GM21737 (cell line): ENCODE measurements around the gene TMEM128.
"Not testable (repeated sequence)": the region's sequence is repeated elsewhere in the genome, so short reads cannot be mapped to it uniquely, and the experiment has no call there.

Experiments used
- ATAC-seq: cut with Tn5 transposase; IDR thresholded peaks from one replicate; pipeline ENCODE4 v1.9.1; 2021; ENCODE audit warnings: mild to moderate bottlenecking, moderate library complexity; ENCODE audit not compliant: unreplicated experiment

Gene TMEM128

DNA sequence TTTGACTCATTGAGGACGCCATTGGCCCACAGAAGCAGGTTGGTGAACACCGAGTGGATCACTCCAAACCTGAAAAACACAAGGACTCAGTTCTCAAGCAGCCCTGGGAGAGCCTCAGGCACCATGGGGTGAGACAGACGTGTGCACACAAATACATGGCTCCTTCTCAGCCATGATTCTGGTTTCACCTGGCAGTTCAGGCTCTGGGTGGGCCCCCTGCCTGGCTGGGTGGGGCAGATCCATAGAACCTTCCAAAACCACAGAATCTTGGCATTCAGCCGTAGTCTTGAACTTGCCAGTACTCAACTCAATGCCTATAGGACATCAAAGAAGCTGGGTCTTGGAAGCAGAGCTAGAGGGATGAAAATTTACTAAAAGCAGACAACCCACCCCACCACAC is 45.5 kb downstream of the TMEM128 start:
- no peak for ATAC-seq

DNA sequence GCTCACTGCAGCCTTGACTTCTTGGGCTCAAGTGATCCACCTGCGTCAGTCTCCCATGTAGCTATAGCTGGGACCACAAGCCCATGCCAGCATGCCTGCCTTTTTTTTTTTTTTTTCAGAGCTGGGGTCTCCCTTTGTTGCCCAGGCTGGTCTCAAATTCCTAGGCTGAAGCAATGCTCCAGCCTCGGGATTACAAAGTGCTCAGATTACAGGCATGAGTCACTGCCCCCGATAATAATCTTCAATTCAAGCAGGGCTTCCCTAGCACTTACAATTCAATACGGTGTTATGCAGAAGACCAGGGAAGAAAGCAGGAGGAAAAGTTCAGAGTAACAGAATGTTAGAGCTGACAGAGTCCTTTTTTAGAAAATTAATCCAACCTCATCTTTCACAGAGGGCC is 47.4 kb downstream of the TMEM128 start:
- ATAC-seq, result no peak

DNA sequence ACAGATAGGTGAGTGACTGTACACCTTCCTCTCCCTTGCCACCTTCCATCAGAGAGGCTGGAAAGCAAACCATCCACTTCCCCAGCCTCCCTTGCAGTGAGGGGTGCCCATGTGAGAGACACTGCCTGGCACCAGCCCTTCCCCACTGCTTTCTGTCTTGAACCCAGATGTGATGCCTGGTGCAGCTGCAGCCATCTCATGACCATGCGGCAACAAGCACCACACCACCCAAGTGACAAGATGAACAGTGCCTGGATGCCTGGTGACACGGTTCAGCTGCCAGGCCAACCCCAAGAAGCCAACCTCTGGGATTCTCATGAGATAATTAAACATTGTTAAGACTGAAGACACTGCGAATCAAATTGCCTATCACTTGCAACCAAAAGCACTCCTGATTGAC is 52.7 kb downstream of the TMEM128 start:
- ATAC-seq, result no peak

DNA sequence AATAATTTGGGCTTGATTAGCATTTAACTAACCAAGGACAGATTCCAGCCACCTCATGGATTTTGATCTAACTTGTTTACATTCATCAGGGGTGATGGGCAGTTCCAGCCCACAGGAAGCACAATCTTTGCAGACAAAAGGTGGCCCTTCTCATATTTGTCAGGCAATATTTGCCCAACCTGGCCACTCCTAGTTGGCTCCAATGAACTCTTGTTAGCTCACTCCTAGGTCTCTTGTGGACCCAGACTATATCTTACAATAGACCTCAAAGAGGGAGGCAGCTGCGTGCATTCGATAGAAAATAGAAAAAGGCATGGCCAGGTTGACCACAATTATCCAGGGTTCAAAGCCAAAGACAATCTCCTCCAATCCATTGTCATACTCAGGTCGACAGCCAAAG is 59.5 kb downstream of the TMEM128 start:
- ATAC-seq, result not testable (repeated sequence)
